ENCODE measurements around the gene MYL7.

Gene MYL7

GRCh38 chr7:44114586-44115310 lies 26.4 kb downstream of the MYL7 start:
- no peak for DNase-seq (ENCODE audit: low read depth)
- no peak overlapping the region for H3K4me3 ChIP-seq (ENCODE audit: low read length)
- TF ChIP-seq CTCF (conservative IDR thresholded peaks at IDR 0.05; ENCODE audit: low read depth, low read length) = no peak

DNA sequence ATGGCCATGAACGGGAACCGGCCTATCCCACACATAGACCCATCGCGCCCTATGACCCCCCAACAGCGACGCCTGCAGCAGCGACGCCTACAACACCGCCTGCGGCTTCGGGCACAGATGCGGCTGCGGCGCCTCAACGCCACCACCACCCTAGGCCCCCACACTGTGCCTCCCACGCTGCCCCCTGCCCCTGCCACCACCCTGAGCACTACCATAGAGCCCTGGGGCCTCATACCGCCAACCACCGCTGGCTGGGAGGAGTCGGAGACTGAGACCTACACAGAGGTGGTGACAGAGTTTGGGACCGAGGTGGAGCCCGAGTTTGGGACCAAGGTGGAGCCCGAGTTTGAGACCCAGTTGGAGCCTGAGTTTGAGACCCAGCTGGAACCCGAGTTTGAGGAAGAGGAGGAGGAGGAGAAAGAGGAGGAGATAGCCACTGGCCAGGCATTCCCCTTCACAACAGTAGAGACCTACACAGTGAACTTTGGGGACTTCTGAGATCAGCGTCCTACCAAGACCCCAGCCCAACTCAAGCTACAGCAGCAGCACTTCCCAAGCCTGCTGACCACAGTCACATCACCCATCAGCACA lies 27.3 kb downstream of the MYL7 start:
- no peak overlapping the region for H3K4me3 ChIP-seq (ENCODE audit: low read length)
- DNase-seq (ENCODE audit: low read depth) = no peak
- TF ChIP-seq CTCF (conservative IDR thresholded peaks at IDR 0.05; ENCODE audit: low read depth, low read length) = no peak

DNA sequence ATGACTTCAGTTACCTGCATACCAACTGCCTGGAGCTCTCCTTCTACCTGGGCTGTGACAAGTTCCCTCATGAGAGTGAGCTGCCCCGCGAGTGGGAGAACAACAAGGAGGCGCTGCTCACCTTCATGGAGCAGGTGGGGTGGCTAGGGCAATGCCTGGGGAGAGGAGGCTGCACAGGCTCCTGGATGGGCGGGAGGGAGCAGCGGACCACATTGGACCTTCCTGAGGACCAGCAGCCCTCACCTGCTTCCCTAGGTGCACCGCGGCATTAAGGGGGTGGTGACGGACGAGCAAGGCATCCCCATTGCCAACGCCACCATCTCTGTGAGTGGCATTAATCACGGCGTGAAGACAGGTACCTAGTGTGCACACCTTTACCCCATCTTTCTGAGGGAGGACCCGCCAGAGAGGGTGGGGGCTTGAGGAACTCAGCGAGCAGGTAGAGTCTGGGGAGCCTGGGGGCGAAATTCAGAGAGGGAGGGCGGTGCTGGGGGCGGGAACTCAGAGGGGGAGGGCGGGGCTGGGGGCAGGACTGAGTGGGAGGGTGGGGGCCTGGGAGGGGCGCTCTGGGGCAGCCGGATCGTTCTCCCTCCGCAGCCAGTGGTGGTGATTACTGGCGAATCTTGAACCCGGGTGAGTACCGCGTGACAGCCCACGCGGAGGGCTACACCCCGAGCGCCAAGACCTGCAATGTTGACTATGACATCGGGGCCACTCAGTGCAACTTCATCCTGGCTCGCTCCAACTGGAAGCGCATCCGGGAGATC lies 28.0 kb downstream of the MYL7 start:
- H3K4me3 ChIP-seq (ENCODE audit: low read length) = no peak overlapping the region
- DNase-seq (ENCODE audit: low read depth) = no peak
- no peak for TF ChIP-seq CTCF (conservative IDR thresholded peaks at IDR 0.05; ENCODE audit: low read depth, low read length)

- no peak for TF ChIP-seq CTCF (conservative IDR thresholded peaks at IDR 0.05; ENCODE audit: low read depth, low read length)
Measured at GRCh38 chr7:44112231-44112996, 28.7 kb downstream of the MYL7 start.

DNA sequence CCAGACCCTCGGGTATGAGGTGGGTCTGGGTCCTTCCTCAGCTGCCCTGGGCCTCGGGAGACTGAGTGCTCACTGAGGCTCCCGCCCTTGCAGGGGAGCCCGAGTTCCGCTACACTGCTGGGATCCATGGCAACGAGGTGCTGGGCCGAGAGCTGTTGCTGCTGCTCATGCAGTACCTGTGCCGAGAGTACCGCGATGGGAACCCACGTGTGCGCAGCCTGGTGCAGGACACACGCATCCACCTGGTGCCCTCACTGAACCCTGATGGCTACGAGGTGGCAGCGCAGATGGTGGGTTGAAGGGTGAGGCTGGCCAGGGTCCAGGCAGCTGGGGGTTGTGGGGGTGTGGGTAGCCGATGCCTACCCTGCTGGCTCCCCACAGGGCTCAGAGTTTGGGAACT lies 29.4 kb downstream of the MYL7 start:
- no peak for TF ChIP-seq CTCF (conservative IDR thresholded peaks at IDR 0.05; ENCODE audit: low read depth, low read length)
- H3K4me3 ChIP-seq (ENCODE audit: low read length) = no peak overlapping the region
- no peak for DNase-seq (ENCODE audit: low read depth)

More at GRCh38 chr7:44112231-44112996, 28.7 kb downstream of the MYL7 start:
- H3K4me3 ChIP-seq (ENCODE audit: low read length) = no peak overlapping the region
- DNase-seq (ENCODE audit: low read depth) = no peak

GRCh38 chr7:44110719-44111635 lies 30.2 kb downstream of the MYL7 start:
- no peak for DNase-seq (ENCODE audit: low read depth)
- no peak overlapping the region for H3K4me3 ChIP-seq (ENCODE audit: low read length)
- TF ChIP-seq CTCF (conservative IDR thresholded peaks at IDR 0.05; ENCODE audit: low read depth, low read length) = no peak
